ENCODE measurements around the gene ADAMTS14. TPM values are rescaled to one million over a fixed set of nuclear protein-coding genes. Genes with fewer than 3 reads are reported as not detected.

Gene ADAMTS14
- total RNA-seq, 1 experiment from 2014 or later, result 1.6 TPM

DNA sequence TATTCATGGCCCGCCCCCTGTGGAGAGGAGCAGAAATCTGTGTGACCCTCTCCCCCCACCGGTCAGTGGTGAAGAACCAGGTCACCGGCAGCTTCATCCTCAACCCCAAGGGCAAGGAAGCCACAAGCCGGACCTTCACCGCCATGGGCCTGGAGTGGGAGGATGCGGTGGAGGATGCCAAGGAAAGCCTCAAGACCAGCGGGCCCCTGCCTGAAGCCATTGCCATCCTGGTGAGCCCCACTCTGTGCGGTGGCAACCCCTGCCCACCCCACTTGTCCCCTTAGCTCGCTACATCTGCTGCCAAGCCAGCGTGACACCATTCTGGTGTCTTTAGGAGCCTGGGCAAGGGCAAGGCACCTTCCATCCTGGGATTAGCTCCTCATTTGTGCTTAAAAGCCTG is 77.5 kb downstream of the ADAMTS14 start:
- H3K4me1 Mint-ChIP-seq, result peaks cover 12 to 16% of the 10 kb centered on the region in 2 experiments
- no peak overlapping the region for H3K4me2 ChIP-seq (ENCODE audit: insufficient read depth, insufficient read length, low read length)
- no peak overlapping the region; the same call in 1 of the 2 replicates for H3K14ac ChIP-seq (ENCODE audit: insufficient read depth, low read length)
- H4K5ac ChIP-seq (ENCODE audit: insufficient read length, low read depth, low read length), result no peak overlapping the region
- H3K23ac ChIP-seq (ENCODE audit: insufficient read length, low read depth, low read length), result no peak overlapping the region
- H3K9ac ChIP-seq (ENCODE audit: extremely low read depth, insufficient read length, low read length), result no peak overlapping the region
- H2BK20ac ChIP-seq (ENCODE audit: low read depth, low read length, poor library complexity, severe bottlenecking), result no peak overlapping the region
- H3K27ac ChIP-seq (ENCODE audit: insufficient read length, low read depth, low read length), result no peak overlapping the region
- no peak overlapping the region for H2BK15ac ChIP-seq (ENCODE audit: low read depth, low read length)
- no peak for DNase-seq
- no peak overlapping the region for H3K27ac Mint-ChIP-seq
- H3K56ac ChIP-seq (ENCODE audit: insufficient read length, low read depth, low read length), result no peak overlapping the region
- H3T11ph ChIP-seq (ENCODE audit: low read length), result no peak overlapping the region
- no peak overlapping the region for H2AFZ ChIP-seq (ENCODE audit: low read length)
- no peak overlapping the region for H4K91ac ChIP-seq (ENCODE audit: insufficient read length, low read depth, low read length)
- H3K18ac ChIP-seq (ENCODE audit: insufficient read length, low read depth, low read length), result no peak overlapping the region
- no peak overlapping the region for H4K8ac ChIP-seq (replicated peaks; ENCODE audit: insufficient read length, low read depth, low read length)
- no peaks in the 10 kb centered on the region for H4K20me1 ChIP-seq (ENCODE audit: control insufficient read depth, insufficient read depth, insufficient read length)
- H2BK5ac ChIP-seq (ENCODE audit: insufficient read length, low read length), result no peak overlapping the region
- H3K4me3 Mint-ChIP-seq, result no peak overlapping the region
- H3K27me3 Mint-ChIP-seq (ENCODE audit: low read depth), result no peaks in the 10 kb centered on the region
- H2AK5ac ChIP-seq (ENCODE audit: insufficient read length, low read length), result no peak overlapping the region
- no peaks in the 10 kb centered on the region for H3K27me3 ChIP-seq (ENCODE audit: insufficient read depth, low read length)
- H3K4ac ChIP-seq (ENCODE audit: low read depth, low read length), result no peak overlapping the region
- no peaks in the 10 kb centered on the region for H3K9me3 Mint-ChIP-seq
- H3K9me3 ChIP-seq (ENCODE audit: control insufficient read depth, low read depth, low read length), result no peaks in the 10 kb centered on the region
- no peaks in the 10 kb centered on the region for H3K23me2 ChIP-seq (ENCODE audit: insufficient read length, low read depth, low read length, poor library complexity, severe bottlenecking)
- H2BK12ac ChIP-seq (ENCODE audit: insufficient read length, low read depth, low read length), result no peak overlapping the region
- TF ChIP-seq, protein P1, sequence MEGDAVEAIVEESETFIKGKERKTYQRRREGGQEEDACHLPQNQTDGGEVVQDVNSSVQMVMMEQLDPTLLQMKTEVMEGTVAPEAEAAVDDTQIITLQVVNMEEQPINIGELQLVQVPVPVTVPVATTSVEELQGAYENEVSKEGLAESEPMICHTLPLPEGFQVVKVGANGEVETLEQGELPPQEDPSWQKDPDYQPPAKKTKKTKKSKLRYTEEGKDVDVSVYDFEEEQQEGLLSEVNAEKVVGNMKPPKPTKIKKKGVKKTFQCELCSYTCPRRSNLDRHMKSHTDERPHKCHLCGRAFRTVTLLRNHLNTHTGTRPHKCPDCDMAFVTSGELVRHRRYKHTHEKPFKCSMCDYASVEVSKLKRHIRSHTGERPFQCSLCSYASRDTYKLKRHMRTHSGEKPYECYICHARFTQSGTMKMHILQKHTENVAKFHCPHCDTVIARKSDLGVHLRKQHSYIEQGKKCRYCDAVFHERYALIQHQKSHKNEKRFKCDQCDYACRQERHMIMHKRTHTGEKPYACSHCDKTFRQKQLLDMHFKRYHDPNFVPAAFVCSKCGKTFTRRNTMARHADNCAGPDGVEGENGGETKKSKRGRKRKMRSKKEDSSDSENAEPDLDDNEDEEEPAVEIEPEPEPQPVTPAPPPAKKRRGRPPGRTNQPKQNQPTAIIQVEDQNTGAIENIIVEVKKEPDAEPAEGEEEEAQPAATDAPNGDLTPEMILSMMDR (conservative IDR thresholded peaks at IDR 0.05), result no peak
- no peaks in the 10 kb centered on the region for H3K79me1 ChIP-seq (ENCODE audit: insufficient read depth, low read depth, low read length, poor library complexity, severe bottlenecking)
- no peaks in the 10 kb centered on the region for H3K79me2 ChIP-seq (ENCODE audit: insufficient read depth, low read length)
- no peaks in the 10 kb centered on the region; the same call in 1 of the 2 replicates for H3K4me1 ChIP-seq (ENCODE audit: insufficient read depth, low read length)
- no CpG with 5 or more reads among the region's 10 CpGs for WGBS (ENCODE audit: extremely low coverage, insufficient read length, low lambda C conversion rate)
- peaks cover 0 to 4% (median 0%) of the 10 kb centered on the region in 3 experiments; a peak in 2 of 7 replicates for H3K36me3 Mint-ChIP-seq (ENCODE audit: insufficient read depth in 1 of 3, low read depth in 3 of 3)
- H2BK120ac ChIP-seq (ENCODE audit: low read depth, low read length, poor library complexity, severe bottlenecking), result no peak overlapping the region
